ENCODE data around the gene ZNF81. TPM values are rescaled to one million over a fixed set of nuclear protein-coding genes. Genes with fewer than 3 reads are reported as not detected.

ZNF81 gene
- polyA plus RNA-seq, 1 donor from 2014 or later, result 7.0 TPM

DNA sequence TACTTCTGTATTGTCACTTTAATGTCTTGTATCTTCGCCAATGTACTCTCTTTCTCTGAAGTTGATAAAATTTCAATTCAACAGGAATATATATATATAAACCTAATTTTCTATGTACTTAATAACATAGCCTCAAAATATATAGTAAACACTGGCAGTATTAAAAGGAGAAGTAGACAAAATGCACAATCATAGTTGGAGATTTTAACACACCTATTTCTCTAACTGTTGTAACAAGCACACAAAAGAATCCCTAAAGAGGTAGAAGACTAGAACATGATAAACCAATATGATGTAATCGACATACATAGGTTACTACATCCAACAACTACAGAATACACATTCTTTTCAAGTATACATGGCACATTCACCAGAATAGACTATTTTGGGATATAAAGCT lies 65.5 kb downstream of the ZNF81 start:
- no peak overlapping the region for H3K9ac ChIP-seq (ENCODE audit: low read length)
- no peaks in the 10 kb centered on the region for H4K20me1 ChIP-seq (ENCODE audit: insufficient read depth)
- no peak overlapping the region for H3K4me2 ChIP-seq (ENCODE audit: low read length)
- H3K9me2 ChIP-seq (ENCODE audit: insufficient read depth, low read length), result no peaks in the 10 kb centered on the region
- no peak overlapping the region for H2AFZ ChIP-seq (ENCODE audit: low read depth, low read length)
- H3K9me3 ChIP-seq (ENCODE audit: low read length), result no peaks in the 10 kb centered on the region
- no peaks in the 10 kb centered on the region for H3K79me2 ChIP-seq (replicated peaks; ENCODE audit: insufficient read depth, low read length)
- H3F3A ChIP-seq (ENCODE audit: insufficient read depth, low read length, poor library complexity, severe bottlenecking), result no peaks in the 10 kb centered on the region
- no peak for TF ChIP-seq EZH2 (IDR thresholded peaks at IDR 0.05; ENCODE audit: borderline replicate concordance, insufficient read depth, low read length, poor library complexity, severe bottlenecking)
- no peak for TF ChIP-seq POLR2AphosphoS5 (IDR thresholded peaks at IDR 0.05)
- no peak for TF ChIP-seq CTCF (IDR thresholded peaks at IDR 0.05; ENCODE audit: poor library complexity, severe bottlenecking)
- TF ChIP-seq EP300 (conservative IDR thresholded peaks at IDR 0.05; ENCODE audit: poor library complexity, severe bottlenecking), result no peak
- TF ChIP-seq RAD21 (conservative IDR thresholded peaks at IDR 0.05), result no peak
- no peak for TF ChIP-seq MXI1 (conservative IDR thresholded peaks at IDR 0.05; ENCODE audit: poor library complexity, severe bottlenecking)
- no peak for TF ChIP-seq TAF1 (IDR thresholded peaks at IDR 0.05; ENCODE audit: low read depth)
- TF ChIP-seq, protein P1, sequence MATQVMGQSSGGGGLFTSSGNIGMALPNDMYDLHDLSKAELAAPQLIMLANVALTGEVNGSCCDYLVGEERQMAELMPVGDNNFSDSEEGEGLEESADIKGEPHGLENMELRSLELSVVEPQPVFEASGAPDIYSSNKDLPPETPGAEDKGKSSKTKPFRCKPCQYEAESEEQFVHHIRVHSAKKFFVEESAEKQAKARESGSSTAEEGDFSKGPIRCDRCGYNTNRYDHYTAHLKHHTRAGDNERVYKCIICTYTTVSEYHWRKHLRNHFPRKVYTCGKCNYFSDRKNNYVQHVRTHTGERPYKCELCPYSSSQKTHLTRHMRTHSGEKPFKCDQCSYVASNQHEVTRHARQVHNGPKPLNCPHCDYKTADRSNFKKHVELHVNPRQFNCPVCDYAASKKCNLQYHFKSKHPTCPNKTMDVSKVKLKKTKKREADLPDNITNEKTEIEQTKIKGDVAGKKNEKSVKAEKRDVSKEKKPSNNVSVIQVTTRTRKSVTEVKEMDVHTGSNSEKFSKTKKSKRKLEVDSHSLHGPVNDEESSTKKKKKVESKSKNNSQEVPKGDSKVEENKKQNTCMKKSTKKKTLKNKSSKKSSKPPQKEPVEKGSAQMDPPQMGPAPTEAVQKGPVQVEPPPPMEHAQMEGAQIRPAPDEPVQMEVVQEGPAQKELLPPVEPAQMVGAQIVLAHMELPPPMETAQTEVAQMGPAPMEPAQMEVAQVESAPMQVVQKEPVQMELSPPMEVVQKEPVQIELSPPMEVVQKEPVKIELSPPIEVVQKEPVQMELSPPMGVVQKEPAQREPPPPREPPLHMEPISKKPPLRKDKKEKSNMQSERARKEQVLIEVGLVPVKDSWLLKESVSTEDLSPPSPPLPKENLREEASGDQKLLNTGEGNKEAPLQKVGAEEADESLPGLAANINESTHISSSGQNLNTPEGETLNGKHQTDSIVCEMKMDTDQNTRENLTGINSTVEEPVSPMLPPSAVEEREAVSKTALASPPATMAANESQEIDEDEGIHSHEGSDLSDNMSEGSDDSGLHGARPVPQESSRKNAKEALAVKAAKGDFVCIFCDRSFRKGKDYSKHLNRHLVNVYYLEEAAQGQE (IDR thresholded peaks at IDR 0.05; ENCODE audit: borderline replicate concordance), result no peak
- no peak for TF ChIP-seq SMC3 (conservative IDR thresholded peaks at IDR 0.05; ENCODE audit: poor library complexity)
- no peaks in the 10 kb centered on the region for H3K27me3 ChIP-seq (ENCODE audit: insufficient read depth, low read depth, low read length)
- H3K27ac ChIP-seq (ENCODE audit: low read length), result no peak overlapping the region
- no peaks in the 10 kb centered on the region for H3K36me3 ChIP-seq (ENCODE audit: insufficient read depth, low read length)
- no peak overlapping the region for H3K4me3 ChIP-seq (ENCODE audit: low read length)

GRCh38 chrX:47915886-47916493 lies 79.3 kb downstream of the ZNF81 start:
- Histone ChIP-seq H3F3A (ENCODE audit: insufficient read depth, low read length, poor library complexity, severe bottlenecking) (no peaks in the 10 kb centered on the region), H3K9me3 (ENCODE audit: low read length) (no peaks in the 10 kb centered on the region), H3K4me2 (ENCODE audit: low read length) (no peak overlapping the region), H3K27ac (ENCODE audit: low read length) (no peak overlapping the region), H3K27me3 (ENCODE audit: insufficient read depth, low read depth, low read length) (no peaks in the 10 kb centered on the region), H3K79me2 (replicated peaks; ENCODE audit: insufficient read depth, low read length) (no peaks in the 10 kb centered on the region), H3K36me3 (ENCODE audit: insufficient read depth, low read length) (no peaks in the 10 kb centered on the region), H3K4me3 (ENCODE audit: low read length) (no peak overlapping the region), H3K9me2 (ENCODE audit: insufficient read depth, low read length) (no peaks in the 10 kb centered on the region), H2AFZ (ENCODE audit: low read depth, low read length) (no peak overlapping the region), H3K9ac (ENCODE audit: low read length) (no peak overlapping the region), H4K20me1 (ENCODE audit: insufficient read depth) (no peaks in the 10 kb centered on the region)
- TF ChIP-seq RAD21 (conservative IDR thresholded peaks at IDR 0.05), result no peak
- TF ChIP-seq MXI1 (conservative IDR thresholded peaks at IDR 0.05; ENCODE audit: poor library complexity, severe bottlenecking), result no peak
- TF ChIP-seq POLR2AphosphoS5 (IDR thresholded peaks at IDR 0.05), result no peak
- TF ChIP-seq EZH2 (IDR thresholded peaks at IDR 0.05; ENCODE audit: borderline replicate concordance, insufficient read depth, low read length, poor library complexity, severe bottlenecking), result no peak
- no peak for TF ChIP-seq EP300 (conservative IDR thresholded peaks at IDR 0.05; ENCODE audit: poor library complexity, severe bottlenecking)
- no peak for TF ChIP-seq TAF1 (IDR thresholded peaks at IDR 0.05; ENCODE audit: low read depth)
- no peak for TF ChIP-seq SMC3 (conservative IDR thresholded peaks at IDR 0.05; ENCODE audit: poor library complexity)
- TF ChIP-seq, protein P1 (IDR thresholded peaks at IDR 0.05; ENCODE audit: borderline replicate concordance), result no peak
- TF ChIP-seq CTCF (IDR thresholded peaks at IDR 0.05; ENCODE audit: poor library complexity, severe bottlenecking), result no peak
